ENCODE measurements around the gene DDX24.

DNA sequence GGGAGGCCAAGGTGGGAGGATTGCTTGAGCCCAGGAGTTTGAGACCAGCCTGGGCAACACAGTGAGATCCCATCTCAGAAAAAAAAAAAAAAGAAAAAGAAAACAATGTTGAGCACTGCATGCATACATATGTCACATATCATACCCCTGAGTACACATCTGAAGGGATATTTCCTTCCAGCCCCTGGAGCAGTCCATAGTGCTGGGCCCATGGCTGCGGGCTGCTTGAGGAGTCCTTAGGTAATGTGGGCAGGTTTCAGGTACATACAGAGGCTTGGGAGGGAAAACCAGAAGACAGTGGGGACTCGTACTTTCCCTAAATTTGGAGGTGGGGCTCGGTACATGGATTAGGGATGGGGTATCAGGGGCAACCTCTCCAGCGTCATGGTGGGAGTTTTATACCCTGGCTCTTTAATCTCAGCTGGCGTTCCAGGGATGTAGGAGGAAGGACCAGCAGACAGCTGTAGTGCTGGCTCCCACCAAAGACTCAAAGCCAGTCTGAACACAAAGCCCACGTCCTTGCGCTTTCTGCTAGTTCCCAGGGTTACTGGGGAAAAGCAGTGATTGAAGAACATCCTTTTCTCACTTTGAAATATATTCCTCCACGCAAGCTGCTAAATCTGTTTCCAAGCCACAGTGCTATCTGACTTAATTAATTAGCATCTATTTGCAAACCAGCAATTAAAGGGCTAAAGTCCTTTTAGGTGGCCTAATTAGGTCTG lies 49.7 kb downstream of the DDX24 start:
- TF ChIP-seq, protein P1, sequence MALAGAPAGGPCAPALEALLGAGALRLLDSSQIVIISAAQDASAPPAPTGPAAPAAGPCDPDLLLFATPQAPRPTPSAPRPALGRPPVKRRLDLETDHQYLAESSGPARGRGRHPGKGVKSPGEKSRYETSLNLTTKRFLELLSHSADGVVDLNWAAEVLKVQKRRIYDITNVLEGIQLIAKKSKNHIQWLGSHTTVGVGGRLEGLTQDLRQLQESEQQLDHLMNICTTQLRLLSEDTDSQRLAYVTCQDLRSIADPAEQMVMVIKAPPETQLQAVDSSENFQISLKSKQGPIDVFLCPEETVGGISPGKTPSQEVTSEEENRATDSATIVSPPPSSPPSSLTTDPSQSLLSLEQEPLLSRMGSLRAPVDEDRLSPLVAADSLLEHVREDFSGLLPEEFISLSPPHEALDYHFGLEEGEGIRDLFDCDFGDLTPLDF (CRISPR knock-in tag; IDR thresholded peaks at IDR 0.05) = no peak
- TF ChIP-seq, protein P2, sequence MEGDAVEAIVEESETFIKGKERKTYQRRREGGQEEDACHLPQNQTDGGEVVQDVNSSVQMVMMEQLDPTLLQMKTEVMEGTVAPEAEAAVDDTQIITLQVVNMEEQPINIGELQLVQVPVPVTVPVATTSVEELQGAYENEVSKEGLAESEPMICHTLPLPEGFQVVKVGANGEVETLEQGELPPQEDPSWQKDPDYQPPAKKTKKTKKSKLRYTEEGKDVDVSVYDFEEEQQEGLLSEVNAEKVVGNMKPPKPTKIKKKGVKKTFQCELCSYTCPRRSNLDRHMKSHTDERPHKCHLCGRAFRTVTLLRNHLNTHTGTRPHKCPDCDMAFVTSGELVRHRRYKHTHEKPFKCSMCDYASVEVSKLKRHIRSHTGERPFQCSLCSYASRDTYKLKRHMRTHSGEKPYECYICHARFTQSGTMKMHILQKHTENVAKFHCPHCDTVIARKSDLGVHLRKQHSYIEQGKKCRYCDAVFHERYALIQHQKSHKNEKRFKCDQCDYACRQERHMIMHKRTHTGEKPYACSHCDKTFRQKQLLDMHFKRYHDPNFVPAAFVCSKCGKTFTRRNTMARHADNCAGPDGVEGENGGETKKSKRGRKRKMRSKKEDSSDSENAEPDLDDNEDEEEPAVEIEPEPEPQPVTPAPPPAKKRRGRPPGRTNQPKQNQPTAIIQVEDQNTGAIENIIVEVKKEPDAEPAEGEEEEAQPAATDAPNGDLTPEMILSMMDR (IDR thresholded peaks at IDR 0.05) = no peak
- TF ChIP-seq OVOL2 (CRISPR knock-in tag; IDR thresholded peaks at IDR 0.05; ENCODE audit: borderline replicate concordance) (no peak), ZNF138 (CRISPR knock-in tag; conservative IDR thresholded peaks at IDR 0.05) (no peak), SMAD4 (CRISPR knock-in tag; IDR thresholded peaks at IDR 0.05) (no peak), TEAD4 (CRISPR knock-in tag; IDR thresholded peaks at IDR 0.05) (no peak), SP1 (CRISPR knock-in tag; conservative IDR thresholded peaks at IDR 0.05) (no peak), FOXP1 (CRISPR knock-in tag; IDR thresholded peaks at IDR 0.05; ENCODE audit: borderline replicate concordance) (no peak), ZNF263 (CRISPR knock-in tag; IDR thresholded peaks at IDR 0.05; ENCODE audit: low read depth) (no peak), ESRRA (CRISPR knock-in tag; IDR thresholded peaks at IDR 0.05; ENCODE audit: borderline replicate concordance) (no peak)
- TF ChIP-seq, protein P3, sequence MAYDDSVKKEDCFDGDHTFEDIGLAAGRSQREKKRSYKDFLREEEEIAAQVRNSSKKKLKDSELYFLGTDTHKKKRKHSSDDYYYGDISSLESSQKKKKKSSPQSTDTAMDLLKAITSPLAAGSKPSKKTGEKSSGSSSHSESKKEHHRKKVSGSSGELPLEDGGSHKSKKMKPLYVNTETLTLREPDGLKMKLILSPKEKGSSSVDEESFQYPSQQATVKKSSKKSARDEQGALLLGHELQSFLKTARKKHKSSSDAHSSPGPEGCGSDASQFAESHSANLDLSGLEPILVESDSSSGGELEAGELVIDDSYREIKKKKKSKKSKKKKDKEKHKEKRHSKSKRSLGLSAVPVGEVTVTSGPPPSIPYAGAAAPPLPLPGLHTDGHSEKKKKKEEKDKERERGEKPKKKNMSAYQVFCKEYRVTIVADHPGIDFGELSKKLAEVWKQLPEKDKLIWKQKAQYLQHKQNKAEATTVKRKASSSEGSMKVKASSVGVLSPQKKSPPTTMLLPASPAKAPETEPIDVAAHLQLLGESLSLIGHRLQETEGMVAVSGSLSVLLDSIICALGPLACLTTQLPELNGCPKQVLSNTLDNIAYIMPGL (CRISPR knock-in tag; IDR thresholded peaks at IDR 0.05) = no peak
- TF ChIP-seq, protein P4, sequence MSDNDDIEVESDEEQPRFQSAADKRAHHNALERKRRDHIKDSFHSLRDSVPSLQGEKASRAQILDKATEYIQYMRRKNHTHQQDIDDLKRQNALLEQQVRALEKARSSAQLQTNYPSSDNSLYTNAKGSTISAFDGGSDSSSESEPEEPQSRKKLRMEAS (CRISPR knock-in tag; IDR thresholded peaks at IDR 0.05) = no peak

Measured in WTC11 (cell line).